ENCODE data around the gene AUTS2.

GRCh38 chr7:69605546-69605945 lies 7.3 kb downstream of the AUTS2 start:
- TF ChIP-seq NFE2 (IDR thresholded peaks at IDR 0.05; ENCODE audit: low read depth), result no peak
- TF ChIP-seq POLR2AphosphoS5 (IDR thresholded peaks at IDR 0.05; ENCODE audit: control insufficient read depth, insufficient read depth, low read depth, low read length), result no peak
- TF ChIP-seq CEBPB (tag; IDR thresholded peaks at IDR 0.05), result no peak
- no peak for TF ChIP-seq NFE2L1 (tag; IDR thresholded peaks at IDR 0.05; ENCODE audit: borderline replicate concordance, low read depth)
